Epithelial cell of esophagus (primary cell): Measurements from ENCODE around the gene LRIT2.

Source experiments
- DNase-seq: peaks from one replicate; pipeline ENCODE4 v3.0.0; 2010; ENCODE audit warnings: low read depth
- H3K4me3 ChIP-seq: 2 replicates; pipeline ENCODE4 v1.5.1; 2011; ENCODE audit warnings: mild to moderate bottlenecking, low read length, control low read depth
- TF ChIP-seq, protein P1 (sequence below): IDR thresholded peaks from 2 replicates; pipeline ENCODE4 v1.5.1; 2011; ENCODE audit warnings: low read depth, mild to moderate bottlenecking, low read length, control low read depth, inconsistent platforms; ENCODE audit not compliant: insufficient read depth; ENCODE audit errors: missing control alignments

The LRIT2 gene

DNA sequence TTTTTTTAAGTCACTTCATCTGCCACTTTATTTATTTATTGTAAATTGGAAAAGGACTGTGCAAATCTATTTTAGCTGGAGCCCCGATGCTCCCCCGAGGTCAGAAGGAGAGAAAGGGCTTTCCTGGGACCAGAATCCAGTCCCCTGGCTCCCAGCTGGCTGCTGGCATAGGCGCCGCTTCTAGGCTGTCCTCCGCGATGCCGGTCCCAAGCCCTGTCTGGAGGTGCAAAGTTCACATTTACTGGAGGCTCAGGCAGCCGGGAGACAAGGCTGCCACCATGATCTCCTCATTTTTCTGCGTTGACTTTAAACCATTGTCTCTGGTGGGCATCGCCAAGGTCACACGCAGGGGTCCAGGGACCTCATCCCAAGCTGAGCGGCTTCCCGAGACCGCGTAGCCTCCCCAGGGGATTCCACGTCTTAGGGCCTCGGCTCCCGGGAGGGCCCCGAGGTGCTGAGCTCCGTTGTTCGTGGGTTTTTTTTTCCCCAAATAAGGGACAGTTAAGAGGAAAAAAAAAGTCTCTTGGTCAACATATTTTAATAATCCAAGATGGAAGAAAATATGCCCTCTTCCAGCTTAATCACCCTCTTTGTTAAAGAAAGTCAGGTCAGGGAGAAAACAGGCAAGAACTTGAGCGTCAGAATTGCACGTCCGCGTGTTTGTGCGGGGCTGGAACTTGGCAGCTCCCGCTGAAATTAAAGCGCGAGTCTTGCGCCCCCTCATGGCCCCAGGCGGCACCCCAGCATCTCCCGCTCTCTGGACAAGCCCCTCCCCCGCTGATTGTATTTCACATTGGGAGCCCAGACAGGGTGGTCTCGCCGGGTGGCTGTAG lies 31.4 kb upstream of the LRIT2 start:
- DNase-seq = peak; percentile 59
- H3K4me3 ChIP-seq = no peak overlapping the region
- TF ChIP-seq, protein P1, sequence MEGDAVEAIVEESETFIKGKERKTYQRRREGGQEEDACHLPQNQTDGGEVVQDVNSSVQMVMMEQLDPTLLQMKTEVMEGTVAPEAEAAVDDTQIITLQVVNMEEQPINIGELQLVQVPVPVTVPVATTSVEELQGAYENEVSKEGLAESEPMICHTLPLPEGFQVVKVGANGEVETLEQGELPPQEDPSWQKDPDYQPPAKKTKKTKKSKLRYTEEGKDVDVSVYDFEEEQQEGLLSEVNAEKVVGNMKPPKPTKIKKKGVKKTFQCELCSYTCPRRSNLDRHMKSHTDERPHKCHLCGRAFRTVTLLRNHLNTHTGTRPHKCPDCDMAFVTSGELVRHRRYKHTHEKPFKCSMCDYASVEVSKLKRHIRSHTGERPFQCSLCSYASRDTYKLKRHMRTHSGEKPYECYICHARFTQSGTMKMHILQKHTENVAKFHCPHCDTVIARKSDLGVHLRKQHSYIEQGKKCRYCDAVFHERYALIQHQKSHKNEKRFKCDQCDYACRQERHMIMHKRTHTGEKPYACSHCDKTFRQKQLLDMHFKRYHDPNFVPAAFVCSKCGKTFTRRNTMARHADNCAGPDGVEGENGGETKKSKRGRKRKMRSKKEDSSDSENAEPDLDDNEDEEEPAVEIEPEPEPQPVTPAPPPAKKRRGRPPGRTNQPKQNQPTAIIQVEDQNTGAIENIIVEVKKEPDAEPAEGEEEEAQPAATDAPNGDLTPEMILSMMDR = peak; percentile 55

DNA sequence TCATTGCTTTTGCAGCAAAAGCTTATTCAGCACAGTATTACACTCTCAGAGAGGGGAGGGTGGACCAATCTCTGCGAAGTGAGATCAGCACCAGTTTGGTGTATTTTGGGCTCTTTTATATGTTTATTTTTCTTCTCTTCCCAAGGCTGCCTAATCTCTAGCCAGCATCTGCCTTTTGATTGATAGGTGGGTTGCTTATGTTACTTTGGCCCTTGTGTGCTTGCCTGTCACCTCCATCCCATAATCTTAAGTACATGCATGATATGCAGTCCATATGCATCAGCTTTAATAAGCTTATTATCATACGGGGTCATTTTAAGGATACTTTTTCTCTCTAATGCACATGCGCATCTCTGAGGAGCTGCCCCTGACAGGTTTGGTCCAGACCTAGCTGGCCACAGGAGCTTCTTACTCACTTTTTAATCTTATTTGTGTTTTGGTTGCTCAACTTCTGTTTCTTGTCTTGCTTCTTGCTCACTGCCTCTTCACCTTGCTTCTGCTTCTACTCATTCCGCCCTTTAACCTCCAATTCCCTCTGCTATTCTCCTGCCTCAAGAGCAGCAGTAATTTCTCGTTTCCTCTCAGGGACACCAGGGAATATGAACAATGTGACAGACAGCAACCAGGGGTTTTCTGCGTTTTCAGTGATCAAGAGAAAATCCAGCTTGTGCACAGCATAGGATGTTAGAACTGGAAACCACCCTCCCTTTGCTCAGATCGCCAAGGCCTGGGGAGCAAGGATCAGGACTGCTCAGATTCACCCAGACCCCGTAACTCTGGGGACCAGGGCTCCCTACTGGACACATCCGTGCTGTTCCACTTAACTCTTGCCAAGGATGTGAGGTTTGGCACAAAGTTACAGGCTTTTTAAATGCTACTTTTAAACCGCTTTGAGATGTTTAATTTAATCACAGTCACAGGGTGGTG lies 29.5 kb upstream of the LRIT2 start:
- TF ChIP-seq, protein P1 = no peak
- DNase-seq = no peak
- H3K4me3 ChIP-seq = no peak overlapping the region

DNA sequence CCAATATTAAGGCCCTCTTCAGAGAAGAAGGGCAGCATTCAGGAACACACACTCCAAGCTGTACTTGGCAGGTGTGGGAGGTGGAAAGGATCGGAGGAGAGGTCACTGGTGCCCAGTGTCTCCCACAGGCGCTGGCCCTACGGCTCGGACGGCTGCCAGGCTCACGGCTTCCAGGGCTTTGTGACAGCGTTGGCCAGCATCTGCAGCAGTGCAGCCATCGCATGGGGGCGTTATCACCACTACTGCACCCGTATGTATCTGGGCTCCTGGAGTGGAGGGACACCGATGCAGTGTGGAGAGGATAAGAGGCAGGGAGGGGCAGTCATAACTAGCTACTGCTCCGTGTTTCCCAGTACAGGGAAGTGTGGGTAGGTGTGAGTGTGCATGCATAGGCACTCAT lies 23.4 kb upstream of the LRIT2 start:
- TF ChIP-seq, protein P1 = no peak
- no peak for DNase-seq
- H3K4me3 ChIP-seq = no peak overlapping the region

DNA sequence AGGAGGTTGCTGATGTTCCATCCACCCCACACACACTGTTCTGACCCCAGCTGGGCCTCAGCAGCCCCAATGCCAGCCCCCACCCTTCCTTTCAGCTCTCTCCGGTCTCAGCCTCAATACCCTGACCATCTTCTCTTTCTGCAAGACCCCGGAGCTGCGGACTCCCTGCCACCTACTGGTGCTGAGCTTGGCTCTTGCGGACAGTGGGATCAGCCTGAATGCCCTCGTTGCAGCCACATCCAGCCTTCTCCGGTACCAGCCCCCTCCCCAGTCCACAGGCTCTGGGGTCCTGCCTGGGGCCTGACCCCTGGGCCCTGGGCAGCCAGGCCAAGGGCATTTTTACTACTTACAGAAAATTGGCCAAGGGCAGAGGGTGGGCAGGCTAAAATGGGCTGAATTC lies 22.2 kb upstream of the LRIT2 start:
- TF ChIP-seq, protein P1 = no peak
- DNase-seq = no peak
- H3K4me3 ChIP-seq = no peak overlapping the region

DNA sequence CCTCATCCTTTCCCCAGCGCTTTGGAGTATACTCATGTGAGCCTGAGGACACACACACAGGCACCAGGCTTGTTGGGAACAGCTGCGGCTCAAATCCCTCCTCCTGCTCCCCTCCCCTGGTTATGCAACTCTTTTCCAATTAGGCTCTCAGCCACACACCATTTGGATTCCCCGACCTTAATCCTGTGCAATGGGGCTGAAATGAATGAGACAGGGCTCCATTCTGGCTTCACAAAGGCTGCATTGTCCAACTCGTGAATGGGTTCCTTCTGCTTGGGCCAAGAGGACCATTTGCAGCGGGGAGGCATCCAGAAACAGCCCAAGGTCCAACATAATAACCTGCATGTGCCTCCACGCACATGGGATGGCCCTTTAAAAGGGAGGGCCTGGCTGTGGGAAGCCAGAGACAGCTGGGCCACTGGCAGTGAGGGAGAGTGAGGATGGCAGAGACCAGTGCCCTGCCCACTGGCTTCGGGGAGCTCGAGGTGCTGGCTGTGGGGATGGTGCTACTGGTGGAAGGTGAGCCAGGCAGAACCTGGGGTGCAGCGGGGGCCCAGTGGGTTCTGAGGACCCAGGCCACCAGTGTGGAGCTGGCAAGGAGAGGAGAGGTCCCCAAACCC lies 19.4 kb upstream of the LRIT2 start, which contains the start of gene RGR:
RGR (plus strand) TSS at position 403 of the 620 bp plus-strand sequence; CDS start at position 441, 38 bp downstream.
- DNase-seq = no peak
- TF ChIP-seq, protein P1 = no peak
- H3K4me3 ChIP-seq = no peak within 1 kb of the TSS

DNA sequence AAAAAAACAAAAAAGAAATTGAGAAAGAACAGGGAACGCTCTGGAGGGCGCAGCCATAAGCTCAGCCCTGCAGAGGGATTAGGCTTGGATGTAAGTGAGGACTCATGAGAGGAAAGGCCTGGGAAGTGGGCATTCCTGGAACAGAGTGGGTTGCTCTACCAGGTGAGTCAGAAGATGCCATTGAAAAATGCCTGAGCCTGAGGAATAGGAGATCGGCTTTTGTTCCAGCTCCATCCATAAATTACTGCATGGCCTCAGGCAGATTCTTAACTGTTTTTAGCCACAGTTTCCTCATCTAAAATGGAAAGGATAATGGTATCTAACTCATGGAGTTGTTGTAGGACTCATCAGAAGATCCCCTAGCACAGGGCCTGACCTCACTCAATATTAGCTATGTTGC lies 18.4 kb upstream of the LRIT2 start:
- peak; percentile 18 for DNase-seq
- H3K4me3 ChIP-seq = no peak overlapping the region
- TF ChIP-seq, protein P1 = no peak
